ENCODE data around the gene FRS3. TPM values are rescaled to one million over a fixed set of nuclear protein-coding genes. Genes with fewer than 3 reads are reported as not detected.

The FRS3 gene
- total and polyA plus RNA-seq, 8 donors = 5.3 to 10.9 (median 9.0) TPM

DNA sequence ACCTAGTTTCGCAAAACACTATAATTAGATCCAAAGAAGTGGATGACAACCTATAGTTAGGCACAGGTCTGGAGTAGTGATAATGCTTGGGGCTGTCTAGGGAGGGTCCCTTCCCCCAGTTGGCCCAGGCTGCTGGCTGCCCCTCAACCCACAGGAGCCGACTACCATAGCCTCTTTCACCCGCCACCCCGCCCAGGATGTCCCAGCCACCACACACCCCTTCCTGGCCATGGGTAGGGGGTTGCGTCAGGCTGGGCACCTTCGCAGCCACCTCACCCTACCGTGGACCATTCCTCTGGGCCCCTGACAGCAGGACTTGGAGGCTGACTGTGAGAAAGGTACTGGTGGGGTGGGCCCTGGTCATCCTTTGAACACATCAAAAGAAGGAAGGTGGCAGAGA, 52.8 kb downstream of the FRS3 start:
- Histone ChIP-seq H3K27me3 (no peaks in the 10 kb centered on the region), H3K4me1 (peaks cover 26 to 98% of the 10 kb centered on the region in 2 donors), H3K36me3 (peaks cover 0 to 4% of the 10 kb centered on the region in 2 donors), H3K4me3 (no peak overlapping the region), H3K27ac (peak overlapping the region in 1 of 2 donors; percentile 20), H3K9me3 (no peaks in the 10 kb centered on the region)
- peak in 1 of 4 donors; percentile 76 for DNase-seq
- TF ChIP-seq, protein P1, sequence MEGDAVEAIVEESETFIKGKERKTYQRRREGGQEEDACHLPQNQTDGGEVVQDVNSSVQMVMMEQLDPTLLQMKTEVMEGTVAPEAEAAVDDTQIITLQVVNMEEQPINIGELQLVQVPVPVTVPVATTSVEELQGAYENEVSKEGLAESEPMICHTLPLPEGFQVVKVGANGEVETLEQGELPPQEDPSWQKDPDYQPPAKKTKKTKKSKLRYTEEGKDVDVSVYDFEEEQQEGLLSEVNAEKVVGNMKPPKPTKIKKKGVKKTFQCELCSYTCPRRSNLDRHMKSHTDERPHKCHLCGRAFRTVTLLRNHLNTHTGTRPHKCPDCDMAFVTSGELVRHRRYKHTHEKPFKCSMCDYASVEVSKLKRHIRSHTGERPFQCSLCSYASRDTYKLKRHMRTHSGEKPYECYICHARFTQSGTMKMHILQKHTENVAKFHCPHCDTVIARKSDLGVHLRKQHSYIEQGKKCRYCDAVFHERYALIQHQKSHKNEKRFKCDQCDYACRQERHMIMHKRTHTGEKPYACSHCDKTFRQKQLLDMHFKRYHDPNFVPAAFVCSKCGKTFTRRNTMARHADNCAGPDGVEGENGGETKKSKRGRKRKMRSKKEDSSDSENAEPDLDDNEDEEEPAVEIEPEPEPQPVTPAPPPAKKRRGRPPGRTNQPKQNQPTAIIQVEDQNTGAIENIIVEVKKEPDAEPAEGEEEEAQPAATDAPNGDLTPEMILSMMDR (IDR thresholded peaks at IDR 0.05) = no peak
- intact Hi-C loops (cut with DNase I) = no loop called here
- no peak for ATAC-seq

DNA sequence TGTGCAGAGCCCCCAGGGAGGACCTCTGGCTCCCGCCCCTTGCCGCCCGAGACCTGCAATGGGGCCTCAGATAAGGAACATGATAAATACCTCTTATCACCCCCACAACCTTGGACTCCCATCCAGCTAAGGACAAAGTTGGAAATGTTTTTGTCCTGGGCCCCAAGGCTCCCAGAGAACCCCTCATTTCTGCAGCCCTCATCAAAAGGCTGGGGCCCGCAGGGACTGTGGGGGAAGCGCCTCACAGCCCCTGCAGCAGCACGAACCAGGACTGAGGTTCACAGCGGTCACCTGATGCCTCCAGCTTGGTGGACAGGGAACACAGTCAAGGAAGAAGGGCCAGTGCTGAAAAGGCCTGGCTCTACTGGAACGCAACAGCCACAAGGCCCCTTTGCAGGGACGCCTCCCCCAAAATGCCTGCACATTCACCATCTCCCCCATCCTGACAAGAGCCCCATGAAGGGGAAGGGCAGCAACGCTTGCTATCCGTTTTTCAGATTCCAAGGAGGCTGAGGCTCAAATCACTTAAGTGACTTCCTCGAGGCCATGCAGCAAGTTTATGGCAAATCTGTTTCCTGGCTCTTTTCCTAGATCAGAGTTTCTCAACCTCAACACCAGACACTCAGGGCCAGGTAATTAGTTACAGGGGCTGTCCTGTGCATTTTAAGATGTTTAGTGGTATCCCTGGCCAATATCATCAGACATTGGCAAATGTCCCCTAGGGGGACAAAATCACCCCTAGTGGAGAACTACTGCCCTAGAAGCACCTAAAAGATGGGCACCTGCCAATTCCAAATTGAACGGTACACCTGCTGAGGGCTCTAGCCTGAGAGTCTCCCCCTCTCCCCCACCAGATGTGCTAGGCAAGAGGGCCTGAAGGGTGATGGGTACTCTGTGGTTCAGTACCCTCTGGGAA, 54.9 kb downstream of the FRS3 start:
- peak overlapping the region in 1 of 2 donors; percentile 94 for H3K27ac ChIP-seq
- TF ChIP-seq, protein P1 (IDR thresholded peaks at IDR 0.05) = no peak
- no peaks in the 10 kb centered on the region for H3K36me3 ChIP-seq
- DNase-seq = peak in 1 of 4 donors; percentile 39
- no peak overlapping the region for H3K4me3 ChIP-seq
- peaks cover 26 to 96% of the 10 kb centered on the region in 2 donors for H3K4me1 ChIP-seq
- H3K27me3 ChIP-seq = no peaks in the 10 kb centered on the region
- intact Hi-C loops (cut with DNase I) = no loop called here
- H3K9me3 ChIP-seq = no peaks in the 10 kb centered on the region
- no peak for ATAC-seq

DNA sequence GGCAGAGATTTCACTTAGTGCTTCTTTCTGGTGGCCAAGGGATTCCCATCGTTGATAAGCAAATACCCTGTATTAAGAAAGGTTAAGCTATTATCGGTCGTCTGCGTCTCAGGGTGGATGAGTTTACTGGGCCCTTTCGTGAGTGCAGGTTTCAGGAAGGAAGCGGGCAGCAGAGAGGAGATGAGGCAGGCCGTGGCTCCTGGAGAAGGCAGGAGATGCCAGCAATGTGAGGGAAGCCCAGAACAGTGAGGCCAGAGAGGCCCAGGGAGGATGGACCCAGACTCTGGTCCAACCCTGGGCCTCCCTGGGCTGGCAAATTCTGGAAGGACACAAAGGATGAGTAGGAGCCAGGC, 55.5 kb downstream of the FRS3 start:
- Histone ChIP-seq H3K4me3 (peak overlapping the region in 1 of 2 donors; percentile 35), H3K4me1 (peaks cover 26 to 94% of the 10 kb centered on the region in 2 donors), H3K27ac (peak overlapping the region; percentile 71 to 94), H3K36me3 (no peaks in the 10 kb centered on the region), H3K9me3 (no peaks in the 10 kb centered on the region), H3K27me3 (no peaks in the 10 kb centered on the region)
- intact Hi-C loops (cut with DNase I) = no loop called here
- DNase-seq (peak in 1 of 4 donors; percentile 51), ATAC-seq (no peak)
- TF ChIP-seq, protein P1 (IDR thresholded peaks at IDR 0.05) = no peak

DNA sequence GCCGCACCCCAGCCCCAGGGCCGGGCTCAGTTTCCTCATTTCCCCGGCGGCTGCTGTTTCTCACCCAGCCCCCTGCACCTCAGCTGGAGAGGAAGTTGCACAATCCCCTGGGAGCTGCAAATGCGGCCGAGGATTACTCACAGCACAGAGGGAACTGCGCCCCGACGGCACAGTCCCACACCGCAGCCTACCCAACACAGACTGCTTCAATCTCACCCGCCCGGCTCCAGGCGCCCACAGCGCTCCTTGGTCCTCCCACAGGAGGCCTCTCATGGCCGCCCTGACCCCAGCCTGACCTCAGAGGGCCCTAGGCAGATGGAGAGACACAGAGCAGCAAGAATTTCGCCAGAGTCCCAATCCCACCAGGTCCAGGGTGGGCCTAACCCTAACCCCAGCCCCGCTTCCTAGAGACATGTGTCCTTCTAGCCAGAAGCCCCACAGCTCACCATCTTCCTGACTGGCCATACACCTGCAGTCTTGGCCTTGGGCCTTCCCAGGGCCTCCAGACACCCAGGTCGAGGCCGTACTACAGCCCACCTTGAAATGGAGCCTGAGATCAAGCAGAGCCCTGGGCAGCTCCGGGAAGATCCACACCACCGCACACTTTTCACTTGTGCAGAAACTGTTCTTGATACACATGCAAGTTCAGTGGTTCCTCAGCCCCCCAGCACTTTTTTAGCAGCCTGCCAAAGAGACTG, 56.0 kb downstream of the FRS3 start:
- Histone ChIP-seq H3K36me3 (no peaks in the 10 kb centered on the region), H3K4me3 (peak overlapping the region in 1 of 2 donors; percentile 35), H3K27ac (peak overlapping the region; percentile 71 to 94), H3K4me1 (peaks cover 26 to 93% of the 10 kb centered on the region in 2 donors), H3K9me3 (no peaks in the 10 kb centered on the region), H3K27me3 (no peaks in the 10 kb centered on the region)
- intact Hi-C loops (cut with DNase I) = no loop called here
- TF ChIP-seq, protein P1 (IDR thresholded peaks at IDR 0.05) = peak in 1 of 2 donors; percentile 29
- peak in 3 of 4 donors; percentile 84 to 97 (median 93) for DNase-seq
- ATAC-seq = peak; percentile 94

Data from left lung (tissue), 10 donors.